ENCODE measurements around the gene LAMA5.

The LAMA5 gene

GRCh38 chr20:62360854-62361798 lies 6.0 kb downstream of the LAMA5 start:
- no peak for DNase-seq (ENCODE audit: low read depth in 2 of 3, low spot score in 1 of 3)

- DNase-seq (ENCODE audit: low read depth in 2 of 3, low spot score in 1 of 3): no peak
Measured at GRCh38 chr20:62359491-62360121, 7.5 kb downstream of the LAMA5 start.

DNA sequence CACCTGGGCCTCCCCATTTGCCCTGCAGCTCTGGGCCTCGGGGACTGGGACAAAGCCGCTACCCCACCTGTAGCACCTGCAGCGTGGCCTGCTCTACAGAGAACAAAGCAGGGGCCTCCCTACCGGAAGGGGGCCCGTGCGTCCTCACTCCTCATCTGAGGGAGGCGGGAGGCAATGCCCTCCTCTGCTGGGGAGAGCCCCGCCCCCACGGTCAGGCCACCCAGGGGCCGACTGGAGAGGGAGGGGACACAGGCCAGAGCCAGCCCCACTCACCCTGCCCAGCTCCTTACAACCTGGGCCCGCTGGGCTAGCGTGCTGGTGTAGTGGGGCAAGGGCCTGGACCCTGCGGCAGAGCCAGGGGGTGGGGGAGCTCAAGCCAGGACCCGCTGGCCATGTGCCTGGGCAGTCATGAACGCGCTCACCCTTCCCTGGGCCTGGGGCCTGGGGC lies 8.0 kb downstream of the LAMA5 start:
- DNase-seq (ENCODE audit: low read depth in 2 of 3, low spot score in 1 of 3): no peak

- DNase-seq (ENCODE audit: low read depth in 2 of 3, low spot score in 1 of 3): no peak
Measured at GRCh38 chr20:62358171-62359042, 8.7 kb downstream of the LAMA5 start.

- DNase-seq (ENCODE audit: low read depth in 2 of 3, low spot score in 1 of 3): no peak
Measured at GRCh38 chr20:62357681-62358080, 9.4 kb downstream of the LAMA5 start.

GRCh38 chr20:62357187-62357667 lies 9.9 kb downstream of the LAMA5 start:
- DNase-seq (ENCODE audit: low read depth in 2 of 3, low spot score in 1 of 3): no peak

DNA sequence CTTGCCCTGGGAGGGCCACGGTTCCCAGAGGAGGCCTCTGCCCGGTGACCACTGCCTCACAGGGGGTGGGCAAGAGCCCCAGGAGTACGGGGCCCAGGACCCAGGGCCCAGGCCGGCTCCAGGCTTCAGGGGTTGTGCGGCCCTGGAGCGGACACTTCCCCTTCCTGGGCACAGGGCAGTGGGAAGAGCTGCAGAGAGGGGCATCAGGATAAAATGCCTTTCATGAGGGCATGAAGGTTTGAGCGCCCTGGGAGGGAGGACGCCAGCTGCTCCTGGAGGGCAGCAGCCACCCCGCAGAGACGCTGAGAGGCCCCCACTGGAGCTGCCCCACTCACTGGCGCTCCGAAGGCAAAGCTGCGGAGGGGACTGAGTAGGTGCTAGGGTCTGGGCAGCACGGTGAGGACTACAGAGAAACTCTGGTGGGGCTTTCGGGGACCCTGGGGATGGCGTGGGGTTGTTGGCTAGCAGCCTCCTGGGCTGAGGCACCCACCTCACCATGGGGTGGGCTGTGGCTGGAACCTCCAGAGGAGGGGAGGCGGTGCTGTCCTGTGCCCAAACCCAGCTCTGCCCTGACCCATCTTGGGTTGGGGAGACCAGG lies 10.4 kb downstream of the LAMA5 start:
- DNase-seq (ENCODE audit: low read depth in 2 of 3, low spot score in 1 of 3): no peak

- no peak for DNase-seq (ENCODE audit: low read depth in 2 of 3, low spot score in 1 of 3)
Measured at GRCh38 chr20:62355878-62356588, 11.1 kb downstream of the LAMA5 start.

DNA sequence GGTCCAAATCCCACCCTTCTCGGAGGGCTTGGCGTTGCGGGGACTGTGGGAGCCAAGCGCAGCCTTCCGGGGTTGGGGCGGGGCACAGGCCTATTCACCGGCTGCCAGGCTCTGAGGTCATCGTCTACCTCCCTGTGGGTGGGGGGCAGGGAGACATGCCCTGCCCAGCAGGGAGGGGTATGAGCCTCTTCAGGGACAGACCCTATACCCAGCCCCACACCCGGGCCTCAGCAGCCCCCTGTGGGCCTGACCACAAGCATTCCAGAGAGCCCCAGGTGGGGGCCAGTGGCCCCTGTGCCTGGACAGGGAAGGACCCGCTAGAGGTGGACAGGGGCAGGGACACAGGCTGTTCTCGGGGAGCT lies 11.6 kb downstream of the LAMA5 start:
- no peak for DNase-seq (ENCODE audit: low read depth in 2 of 3, low spot score in 1 of 3)

GRCh38 chr20:62354811-62355341 lies 12.2 kb downstream of the LAMA5 start:
- no peak for DNase-seq (ENCODE audit: low read depth in 2 of 3, low spot score in 1 of 3)

DNA sequence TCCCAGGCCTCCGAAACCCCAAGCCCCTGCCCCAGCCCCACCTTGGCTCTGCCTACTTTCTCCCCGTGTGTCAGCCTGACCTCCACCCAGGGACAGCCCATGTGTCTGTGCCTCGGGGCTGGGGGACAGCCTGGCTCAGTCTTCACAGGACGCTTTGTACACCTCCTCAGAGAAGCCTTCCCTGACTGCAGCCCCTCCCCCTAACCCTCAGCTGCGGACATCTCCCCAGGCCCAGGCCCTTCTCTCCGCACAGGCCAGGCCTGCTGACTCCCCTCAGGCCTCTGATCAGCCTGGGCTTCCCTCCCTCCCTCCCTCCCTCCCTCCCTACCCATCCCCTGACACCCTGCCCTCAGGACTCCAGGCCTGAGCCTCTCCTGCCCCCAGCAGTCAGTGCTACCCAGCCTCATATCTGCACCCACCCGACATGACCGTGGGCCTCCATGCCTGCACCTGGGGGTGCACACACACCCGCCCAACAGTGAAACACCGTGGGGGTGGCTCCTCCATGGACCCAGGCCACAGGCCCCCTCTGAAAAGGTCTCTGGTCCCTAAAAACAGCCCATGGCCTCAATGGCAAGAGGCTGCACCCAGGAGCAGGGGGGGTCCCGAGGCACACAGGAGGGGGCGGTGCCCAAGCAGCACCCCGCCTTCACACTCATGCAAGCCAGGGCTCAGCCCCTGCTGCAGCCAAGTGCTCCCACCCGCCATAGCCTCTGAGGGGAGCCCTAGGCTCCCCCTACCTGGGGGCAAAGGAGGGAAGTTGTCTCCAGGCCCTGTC lies 12.9 kb downstream of the LAMA5 start:
- no peak for DNase-seq (ENCODE audit: low read depth in 2 of 3, low spot score in 1 of 3)

- no peak for DNase-seq (ENCODE audit: low read depth in 2 of 3, low spot score in 1 of 3)
Measured at GRCh38 chr20:62353289-62354030, 13.7 kb downstream of the LAMA5 start.

DNA sequence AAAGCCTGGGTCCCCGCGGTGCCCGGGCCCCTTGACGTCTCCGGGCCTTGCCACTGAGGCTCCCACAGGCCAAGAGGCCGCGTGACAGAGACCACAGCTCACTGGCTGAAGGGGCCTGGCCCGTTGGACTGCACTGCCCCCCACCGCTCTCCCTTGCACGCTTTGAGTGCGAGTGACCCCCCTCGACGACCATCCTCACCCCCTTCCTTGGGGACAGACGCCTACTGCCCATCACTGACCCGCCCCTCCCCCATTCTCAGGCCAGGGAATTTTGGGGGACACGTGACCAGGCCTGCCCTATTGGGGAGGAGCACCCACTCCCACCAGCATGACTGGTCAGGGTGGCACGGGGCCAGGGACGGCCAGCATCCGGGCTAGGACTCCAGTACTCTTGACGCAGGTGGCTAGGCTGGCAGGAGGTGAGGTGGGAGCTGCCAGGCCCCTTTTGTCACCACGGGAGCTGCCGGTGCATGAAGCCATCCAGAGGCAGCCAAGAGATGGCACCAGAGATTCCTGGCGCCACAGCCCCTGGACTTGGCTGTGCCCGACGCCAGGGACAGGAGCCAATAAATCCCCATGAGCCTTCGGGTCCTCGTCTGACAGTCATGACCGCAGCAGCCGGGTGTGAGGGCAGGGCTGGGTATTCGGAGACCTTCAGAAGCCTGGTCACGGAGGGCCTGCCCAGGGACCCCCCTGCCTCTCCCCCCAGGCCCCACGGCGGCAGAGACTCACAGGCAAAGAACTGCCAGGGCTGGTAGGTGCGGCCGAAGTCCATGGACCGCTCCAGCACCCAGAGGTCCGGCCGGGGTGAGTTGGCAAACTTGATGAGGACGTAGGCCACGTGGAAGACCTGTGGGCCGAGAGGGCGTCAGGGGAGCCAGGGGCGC lies 14.5 kb downstream of the LAMA5 start:
- DNase-seq (ENCODE audit: low read depth in 2 of 3, low spot score in 1 of 3): no peak

DNA sequence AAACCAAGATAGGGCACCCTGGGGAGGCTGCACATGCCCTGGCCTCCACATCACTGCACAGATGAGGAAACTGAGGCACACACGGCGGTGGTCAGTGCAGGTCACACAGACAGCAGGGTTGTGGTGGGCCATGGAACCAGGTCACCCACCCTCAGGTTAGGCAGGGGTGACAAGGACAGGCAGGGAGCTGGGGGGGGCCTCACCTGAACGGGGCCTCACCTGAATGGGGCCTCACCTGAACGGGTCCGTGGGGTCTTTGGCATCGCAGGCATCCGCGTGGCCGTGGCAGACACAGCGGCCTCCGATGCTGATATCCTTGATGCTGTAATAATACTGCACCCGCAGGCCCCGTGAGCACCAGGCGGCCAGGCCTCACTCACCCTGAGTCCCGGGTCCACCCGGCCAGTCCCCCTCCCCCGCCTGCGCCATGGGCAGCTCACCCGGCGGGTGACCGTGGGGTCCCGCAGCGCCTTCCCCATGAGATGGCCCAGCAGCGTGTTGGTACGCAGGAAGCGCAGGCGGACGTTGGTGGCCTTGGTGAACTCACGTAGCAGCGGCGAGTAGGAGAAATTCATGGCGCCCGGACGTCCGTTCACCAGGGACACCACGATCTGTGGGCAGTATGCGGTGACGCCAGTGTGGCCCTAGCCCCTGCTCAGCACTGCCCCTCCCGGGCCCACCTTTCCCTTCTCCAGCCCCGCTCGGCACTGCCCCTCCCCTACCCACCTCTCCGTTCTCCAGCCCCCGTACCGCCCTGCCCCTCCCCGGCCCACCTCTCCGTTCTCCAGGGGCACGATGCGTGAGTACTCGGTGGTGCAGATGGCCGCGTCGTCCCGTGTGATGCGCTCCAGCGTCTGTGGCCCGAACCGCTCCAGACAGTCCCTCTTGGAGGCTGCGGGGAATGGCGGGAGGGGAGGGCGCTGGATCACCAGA lies 15.4 kb downstream of the LAMA5 start:
- DNase-seq (ENCODE audit: low read depth in 2 of 3, low spot score in 1 of 3): no peak

DNA sequence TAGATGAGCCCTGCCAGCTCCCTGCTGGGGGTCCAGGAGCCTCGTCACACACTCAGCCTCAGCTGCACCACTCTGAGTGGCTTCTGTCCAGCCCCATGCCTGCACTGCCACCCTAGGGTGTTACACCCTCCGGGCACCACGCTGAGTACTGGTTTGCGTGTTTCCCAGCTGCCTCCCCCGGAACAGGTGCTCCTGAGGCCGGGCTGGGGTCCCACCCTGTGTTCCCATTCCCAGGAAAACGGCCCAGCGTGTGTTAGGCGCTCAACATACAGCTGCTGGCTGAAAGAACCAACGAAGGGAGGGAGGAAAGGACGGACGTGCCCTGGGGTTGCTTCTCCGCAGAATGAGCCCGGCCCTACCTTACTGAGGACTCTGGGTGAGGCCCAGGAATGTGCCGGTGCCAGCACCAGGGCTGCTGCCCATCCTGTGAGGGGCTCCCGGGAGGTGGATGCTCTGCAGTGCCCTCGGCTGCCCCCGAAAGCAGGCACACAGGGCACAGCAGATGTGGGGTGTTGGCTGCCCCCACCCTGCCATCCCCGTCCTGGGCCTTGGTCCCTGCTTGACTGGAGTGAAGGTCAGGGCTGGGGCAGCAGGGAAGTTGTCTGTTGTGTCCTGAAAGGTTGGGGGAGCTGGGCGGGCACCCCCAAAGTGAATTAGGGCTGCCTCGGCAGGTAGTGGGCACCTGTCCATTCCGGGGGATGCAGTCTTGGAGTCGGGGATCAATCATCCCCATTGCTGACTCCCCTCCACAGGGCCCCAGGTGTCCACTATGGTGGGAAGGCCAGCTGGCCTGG lies 16.3 kb downstream of the LAMA5 start:
- DNase-seq (ENCODE audit: low read depth in 2 of 3, low spot score in 1 of 3): no peak
